HepG2 (cell line): ENCODE measurements around the gene CSK. TPM values are rescaled to one million over a fixed set of nuclear protein-coding genes. Genes with fewer than 3 reads are reported as not detected.
A peak's percentile ranks its signal among the peaks of the same experiment; 100 is the strongest.

Experiments
- ATAC-seq: fragments of 200-7000 bp; cut with Tn5 transposase; 3 replicates; pipeline ENCODE4 v1.9.1; 2020; ENCODE audit warnings: mild to moderate bottlenecking, moderate library complexity
- BruUV-seq: library from RNA; stranded (reverse); fragments of 400-500 nt; replicated peaks from 2 replicates; lab custom pipeline; 2021; lab: Mats Ljungman, UMichigan
- CTCF ChIA-PET: fragments of 300-600 bp; formaldehyde crosslinking; extraction: SDS; loops from one replicate; lab custom pipeline; 2021; ENCODE audit warnings: low total read pairs, inconsistent platforms, low intra/inter-chr PET ratio; lab: Yijun Ruan, JAX
- POLR2A ChIA-PET: fragments of 350-600 bp; sonication (Branson Sonifier 250); formaldehyde crosslinking; loops from one replicate; lab custom pipeline; 2020; ENCODE audit warnings: antibody characterized with exemption, inconsistent platforms; lab: Yijun Ruan, JAX
- DNase-seq: peaks from one replicate; pipeline ENCODE4 v3.0.0-alpha.2; 2015; ENCODE audit warnings: low spot score
- FAIRE-seq: peaks from 3 replicates; lab custom pipeline; 2011; peaks lifted over from hg19 to GRCh38; lab: Jason Lieb, UNC
- H2AFZ ChIP-seq: one replicate; pipeline ENCODE4 v1.6.1; 2011; ENCODE audit warnings: low read length, inconsistent platforms
- H3K27ac ChIP-seq: fragments of 300-600 bp; 3 replicates; pipeline ENCODE4 v1.8.0; 2011; ENCODE audit warnings: mixed run types, mild to moderate bottlenecking, mixed read lengths, low read length, inconsistent platforms; ENCODE audit not compliant: insufficient read depth; ENCODE audit errors: extremely low read length
- H3K27me3 ChIP-seq, 2 experiments: fragments of 200-600 bp in 1 of 2; 2 replicates in 1 of 2; 3 replicates in 1 of 2; pipeline versions ENCODE4 v1.6.0 to v1.8.0; 2011; ENCODE audit warnings: low read length in 2 of 2, mild to moderate bottlenecking in 2 of 2, moderate library complexity in 2 of 2, inconsistent platforms in 1 of 2; ENCODE audit not compliant: insufficient read depth in 2 of 2, control insufficient read depth in 1 of 2
- H3K36me3 ChIP-seq, 2 experiments: fragments of 200-600 bp in 1 of 2; replicated peaks in 1 of 2; 2 replicates in 1 of 2; 3 replicates in 1 of 2; pipeline versions ENCODE4 v1.5.1 to v1.8.0; 2011; ENCODE audit warnings: low read length in 2 of 2, inconsistent platforms in 1 of 2; ENCODE audit not compliant: insufficient read depth in 2 of 2, control insufficient read depth in 1 of 2
- H3K4me1 ChIP-seq: 2 replicates; pipeline ENCODE4 v1.5.1; 2012; ENCODE audit warnings: low read length, inconsistent platforms; ENCODE audit not compliant: insufficient read depth
- H3K4me2 ChIP-seq: 2 replicates; pipeline ENCODE4 v1.6.0; 2011; ENCODE audit warnings: low read depth, low read length, inconsistent platforms
- H3K4me3 ChIP-seq, 3 experiments: fragments of 200-600 bp in 1 of 3; sonication (generic), shearing (Covaris generic) in 1 of 3; replicated peaks in 1 of 3; 2 replicates each; pipeline ENCODE4 v1.5.1; 2011 to 2016; ENCODE audit warnings: low read length in 3 of 3, inconsistent platforms in 2 of 3, low read depth in 2 of 3, mild to moderate bottlenecking in 2 of 3, control low read depth in 1 of 3, mixed read lengths in 1 of 3; ENCODE audit not compliant: insufficient read depth in 1 of 3
- H3K79me2 ChIP-seq: one replicate; pipeline ENCODE4 v1.6.1; 2011; ENCODE audit warnings: low read length, inconsistent platforms; ENCODE audit not compliant: insufficient read depth
- H3K9ac ChIP-seq: 2 replicates; pipeline ENCODE4 v1.6.0; 2011; ENCODE audit warnings: mild to moderate bottlenecking, low read depth, low read length, inconsistent platforms; ENCODE audit not compliant: insufficient read depth
- H3K9me3 ChIP-seq: 2 replicates; pipeline ENCODE4 v1.5.1; 2012; ENCODE audit warnings: mild to moderate bottlenecking, low read length
- H4K20me1 ChIP-seq: 2 replicates; pipeline ENCODE4 v1.6.0; 2011; ENCODE audit warnings: inconsistent platforms, mild to moderate bottlenecking, low read length, moderate library complexity; ENCODE audit not compliant: insufficient read depth
- ATM ChIP-seq: fragments of 450-650 bp; IDR thresholded peaks from 2 replicates; pipeline ENCODE4 v1.7.1; 2017; ENCODE audit warnings: mild to moderate bottlenecking, borderline replicate concordance
- CBX5 ChIP-seq: sonication (generic); formaldehyde crosslinking; IDR thresholded peaks from 2 replicates; pipeline ENCODE4 v1.4.0; 2020; ENCODE audit warnings: missing genetic modification reagents, borderline replicate concordance
- CEBPB ChIP-seq: IDR thresholded peaks from 2 replicates; pipeline ENCODE4 v1.6.1; 2011; ENCODE audit warnings: low read depth, low read length, improper control_type of control experiment, borderline replicate concordance
- CHCHD3 ChIP-seq: sonication (generic); formaldehyde crosslinking; IDR thresholded peaks from 2 replicates; pipeline ENCODE4 v1.8.0; 2022; ENCODE audit warnings: mild to moderate bottlenecking, missing genetic modification reagents, moderate library complexity
- FOXO1 ChIP-seq: sonication (generic); formaldehyde crosslinking; IDR thresholded peaks from 2 replicates; pipeline ENCODE4 v1.4.0; 2020; ENCODE audit warnings: missing genetic modification reagents
- GATAD1 ChIP-seq: IDR thresholded peaks from 2 replicates; pipeline ENCODE4 v1.6.1; 2016; ENCODE audit warnings: missing genetic modification reagents, missing compliant biosample characterization
- KAT8 ChIP-seq: IDR thresholded peaks from 2 replicates; pipeline ENCODE4 v1.6.1; 2016; ENCODE audit warnings: missing genetic modification reagents, missing compliant biosample characterization
- MTA1 ChIP-seq: sonication (generic); formaldehyde crosslinking; IDR thresholded peaks from 2 replicates; pipeline ENCODE4 v1.4.0; 2020; ENCODE audit warnings: missing genetic modification reagents, mild to moderate bottlenecking, borderline replicate concordance
- PATZ1 ChIP-seq: sonication (generic); formaldehyde crosslinking; IDR thresholded peaks from 2 replicates; pipeline ENCODE4 v1.4.0; 2020; ENCODE audit warnings: missing genetic modification reagents
- STAG1 ChIP-seq: sonication (generic); formaldehyde crosslinking; IDR thresholded peaks from 2 replicates; pipeline ENCODE4 v1.4.0; 2020; ENCODE audit warnings: missing genetic modification reagents
- TFDP2 ChIP-seq: sonication (generic); formaldehyde crosslinking; IDR thresholded peaks from 2 replicates; pipeline ENCODE4 v1.4.0; 2020; ENCODE audit warnings: missing genetic modification reagents
- XRCC5 ChIP-seq: fragments of 200-400 bp; formaldehyde crosslinking; optimal IDR thresholded peaks from 2 replicates; pipeline ENCODE3; 2017; ENCODE audit warnings: mild to moderate bottlenecking, low read length
- ZMAT5 ChIP-seq: sonication (generic); formaldehyde crosslinking; IDR thresholded peaks from 2 replicates; pipeline ENCODE4 v1.5.0; 2020; ENCODE audit warnings: mild to moderate bottlenecking, low read depth, missing genetic modification reagents, borderline replicate concordance
- ZMYM4 ChIP-seq: sonication (generic); formaldehyde crosslinking; IDR thresholded peaks from 2 replicates; pipeline ENCODE4 v1.8.1; 2023; ENCODE audit warnings: mild to moderate bottlenecking, missing genetic modification reagents
- ZNF180 ChIP-seq: sonication (generic); formaldehyde crosslinking; IDR thresholded peaks from 2 replicates; pipeline ENCODE4 v1.4.0; 2020; ENCODE audit warnings: low read depth, missing genetic modification reagents, borderline replicate concordance
- ZNF672 ChIP-seq: sonication (generic); formaldehyde crosslinking; IDR thresholded peaks from 2 replicates; pipeline ENCODE4 v1.8.1; 2022; ENCODE audit warnings: missing genetic modification reagents
- ZNF841 ChIP-seq: sonication (generic); formaldehyde crosslinking; IDR thresholded peaks from 2 replicates; pipeline ENCODE4 v1.8.1; 2023; ENCODE audit warnings: missing genetic modification reagents, borderline replicate concordance
- ZNF879 ChIP-seq: sonication (generic); formaldehyde crosslinking; IDR thresholded peaks from 2 replicates; pipeline ENCODE4 v1.8.1; 2023; ENCODE audit warnings: missing genetic modification reagents
- WGBS: methylation state at CpG from one replicate; pipeline ENCODE4 v1.1.6; 2017; ENCODE audit warnings: low lambda C conversion rate; 5-methylcytosine and 5-hydroxymethylcytosine counted together
- in situ Hi-C: cut with HindIII; loops from 2 replicates; pipeline ENCODE4 v1.10.0; 2017; ENCODE audit warnings: low pct_unique_long_range_greater_than_20kb; ENCODE audit not compliant: extremely low pct_ligation_motif_present
- intact Hi-C: fragments of 100-400 bp; cut with micrococcal nuclease; formaldehyde crosslinking; loops from one replicate; pipeline ENCODE4 v1.10.0; 2022; ENCODE audit not compliant: unreplicated experiment
- polyA plus RNA-seq, 8 experiments: library from polyadenylated mRNA; depleted of rRNA in 3 of 8; stranded (reverse) in 7 of 8; unstranded in 1 of 8; fragments of >200 nt; fragmentation: Illumina TruSeq in 4 of 8; extraction: Trizol in 4 of 8; gene quantifications; 2 replicates each; pipeline versions ENCODE4 v1.2.1 to v1.2.3, GENCODE V29; 2011 to 2016; ENCODE audit warnings: low read depth in 4 of 8, missing spikeins in 1 of 8, mixed read lengths in 1 of 8; ENCODE audit not compliant: insufficient read depth in 1 of 8
- total RNA-seq, 5 experiments: library from RNA; depleted of rRNA; stranded (reverse); fragments of >200 nt; fragmentation: Illumina TruSeq; extraction: Trizol; gene quantifications; 2 replicates each; pipeline ENCODE4 v1.2.3, GENCODE V29; 2016; ENCODE audit warnings: low read depth in 1 of 5

The CSK gene
- total and polyA plus RNA-seq, 2 of the 13 experiments (the other 11 are each of a cell fraction or from before 2014, with no cell fraction given), result 12.5 to 21.3 TPM

GRCh38 chr15:74783072-74783807, 1.4 kb downstream of the CSK start (continued):
- peak; percentile 32; the same call in 1 of the 2 replicates for TF ChIP-seq PATZ1 (CRISPR knock-in tag)
- TF ChIP-seq, all 625 proteins: peak for 103

- ChIA-PET CTCF (no interaction called here), POLR2A (interaction anchor here (1.4 to 3.5 kb wide), 4 partner anchors 9 to 152 kb away, joined by 4 to 21 read pairs (median 8); no protein-coding TSS in a partner anchor)
- peaks cover 69% of the 10 kb centered on the region for H3K4me1 ChIP-seq
- intact Hi-C loops (loop anchor here (2.0 to 5.0 kb wide), 2 partner anchors 17 to 34 kb away; no protein-coding TSS in a partner anchor), in situ Hi-C loops (loop anchor here (10.0 kb wide), 1 partner anchor 239 kb away; the partner anchor contains the start of gene ARID3B)
- H3K4me2 ChIP-seq, result peak overlapping the region; percentile 86
- no peaks in the 10 kb centered on the region for H3K27me3 ChIP-seq
- H2AFZ ChIP-seq, result no peak overlapping the region
- FAIRE-seq, result no peak
- peaks cover 54% of the 10 kb centered on the region for H3K79me2 ChIP-seq
- WGBS, result no CpG with 5 or more reads among the region's 3 CpGs
- H3K9me3 ChIP-seq, result no peaks in the 10 kb centered on the region
- peak overlapping the region; percentile 78 for H3K9ac ChIP-seq
- H3K36me3 ChIP-seq, result peaks cover 1 to 15% of the 10 kb centered on the region in 2 experiments; a peak in 2 of 5 replicates
- peak overlapping the region; percentile 66 to 84 (median 69); a peak in 5 of 6 replicates for H3K4me3 ChIP-seq
- no peak for DNase-seq
- H4K20me1 ChIP-seq, result peaks cover 14% of the 10 kb centered on the region
- no TSS peak for BruUV-seq
- peak overlapping the region; percentile 19 for H3K27ac ChIP-seq
- ATAC-seq, result peak; percentile 1; the same call in 2 of the 3 replicates
- TF ChIP-seq STAG1 (CRISPR knock-in tag), result 0 out of 2 replicates have a peak, but pooled peaks have one; percentile 1
- TF ChIP-seq GATAD1 (CRISPR knock-in tag), result no peak
- TF ChIP-seq ZMYM4 (CRISPR knock-in tag), result no peak
- 0 out of 2 replicates have a peak, but pooled peaks have one; percentile 3 for TF ChIP-seq KAT8 (CRISPR knock-in tag)
- TF ChIP-seq ZNF879 (CRISPR knock-in tag), result 0 out of 2 replicates have a peak, but pooled peaks have one; percentile 15
- TF ChIP-seq CBX5, result no peak
- no peak for TF ChIP-seq XRCC5
- TF ChIP-seq CEBPB, result no peak
- TF ChIP-seq FOXO1 (CRISPR knock-in tag), result 0 out of 2 replicates have a peak, but pooled peaks have one; percentile 1
- 0 out of 2 replicates have a peak, but pooled peaks have one; percentile 27 for TF ChIP-seq MTA1
- no peak for TF ChIP-seq ZNF180 (CRISPR knock-in tag)
- TF ChIP-seq ZNF841 (CRISPR knock-in tag), result no peak
- no peak for TF ChIP-seq CHCHD3 (CRISPR knock-in tag)
- no peak for TF ChIP-seq ZMAT5 (CRISPR knock-in tag)
- TF ChIP-seq TFDP2 (CRISPR knock-in tag), result peak; percentile 2; the same call in 1 of the 2 replicates
- TF ChIP-seq ATM, result no peak
- no peak for TF ChIP-seq ZNF672 (CRISPR knock-in tag)
Measured at GRCh38 chr15:74783808-74784175, 1.9 kb downstream of the CSK start.
